Measurements from ENCODE around the gene ZSWIM3. TPM values are rescaled to one million over a fixed set of nuclear protein-coding genes. Genes with fewer than 3 reads are reported as not detected.
A peak's percentile ranks its signal among the peaks of the same experiment; 100 is the strongest.

Gene ZSWIM3
- total and polyA plus RNA-seq, 2 of the 8 experiments (the other 6 are each of a cell fraction or from before 2014, with no cell fraction given), result 5.5 to 6.9 TPM

- TF ChIP-seq SAP30 (IDR thresholded peaks at IDR 0.05; ENCODE audit: insufficient read depth, insufficient replicate concordance, low read length) (no peak), HDAC6 (IDR thresholded peaks at IDR 0.05; ENCODE audit: low read depth, low read length) (no peak), CBX8 (IDR thresholded peaks at IDR 0.05; ENCODE audit: borderline replicate concordance, low read depth, low read length) (no peak), CTBP2 (IDR thresholded peaks at IDR 0.05; ENCODE audit: borderline replicate concordance, insufficient read depth, insufficient read length, low read length) (no peak), EGR1 (IDR thresholded peaks at IDR 0.05; ENCODE audit: borderline replicate concordance, low read depth, low read length) (peak; percentile 63; the same call in 1 of the 2 replicates), KDM5A (IDR thresholded peaks at IDR 0.05; ENCODE audit: low read length) (peak; percentile 95), CEBPB (IDR thresholded peaks at IDR 0.05; ENCODE audit: low read depth, low read length) (no peak), GABPA (IDR thresholded peaks at IDR 0.05; ENCODE audit: borderline replicate concordance, insufficient read depth, low read length) (no peak), JUN (IDR thresholded peaks at IDR 0.05; ENCODE audit: low read depth, low read length) (no peak), PHF8 (conservative IDR thresholded peaks at IDR 0.05; ENCODE audit: low read depth, low read length) (peak; percentile 66), SUZ12 (IDR thresholded peaks at IDR 0.05; ENCODE audit: low read length) (no peak), CBX5 (IDR thresholded peaks at IDR 0.05; ENCODE audit: low read depth, low read length) (no peak), SIRT6 (IDR thresholded peaks at IDR 0.05; ENCODE audit: low read length) (no peak), TEAD4 (IDR thresholded peaks at IDR 0.05; ENCODE audit: low read depth, low read length) (no peak), HDAC2 (IDR thresholded peaks at IDR 0.05; ENCODE audit: borderline replicate concordance in 1 of 2, low read depth in 2 of 2, low read length in 2 of 2) (peak; percentile 9 to 86; a peak in 1 of 4 replicates), RBBP5 (IDR thresholded peaks at IDR 0.05; ENCODE audit: borderline replicate concordance, low read depth, low read length) (no peak), SIX5 (IDR thresholded peaks at IDR 0.05; ENCODE audit: low read depth, low read length) (no peak)
- TF ChIP-seq, protein P1, sequence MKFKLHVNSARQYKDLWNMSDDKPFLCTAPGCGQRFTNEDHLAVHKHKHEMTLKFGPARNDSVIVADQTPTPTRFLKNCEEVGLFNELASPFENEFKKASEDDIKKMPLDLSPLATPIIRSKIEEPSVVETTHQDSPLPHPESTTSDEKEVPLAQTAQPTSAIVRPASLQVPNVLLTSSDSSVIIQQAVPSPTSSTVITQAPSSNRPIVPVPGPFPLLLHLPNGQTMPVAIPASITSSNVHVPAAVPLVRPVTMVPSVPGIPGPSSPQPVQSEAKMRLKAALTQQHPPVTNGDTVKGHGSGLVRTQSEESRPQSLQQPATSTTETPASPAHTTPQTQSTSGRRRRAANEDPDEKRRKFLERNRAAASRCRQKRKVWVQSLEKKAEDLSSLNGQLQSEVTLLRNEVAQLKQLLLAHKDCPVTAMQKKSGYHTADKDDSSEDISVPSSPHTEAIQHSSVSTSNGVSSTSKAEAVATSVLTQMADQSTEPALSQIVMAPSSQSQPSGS (IDR thresholded peaks at IDR 0.05; ENCODE audit: low read length), result peak; percentile 61; the same call in 1 of the 2 replicates
These were observed 33.9 kb downstream of the ZSWIM3 start, which contains the start of the genes CTSA and NEURL2 (continued) for GRCh38 chr20:45890985-45891983.
